Measurements from ENCODE around the gene CCDC102B.
A peak's percentile ranks its signal among the peaks of the same experiment; 100 is the strongest.
"Not testable (repeated sequence)": the region's sequence is repeated elsewhere in the genome, so short reads cannot be mapped to it uniquely, and the experiment has no call there.

The CCDC102B gene

DNA sequence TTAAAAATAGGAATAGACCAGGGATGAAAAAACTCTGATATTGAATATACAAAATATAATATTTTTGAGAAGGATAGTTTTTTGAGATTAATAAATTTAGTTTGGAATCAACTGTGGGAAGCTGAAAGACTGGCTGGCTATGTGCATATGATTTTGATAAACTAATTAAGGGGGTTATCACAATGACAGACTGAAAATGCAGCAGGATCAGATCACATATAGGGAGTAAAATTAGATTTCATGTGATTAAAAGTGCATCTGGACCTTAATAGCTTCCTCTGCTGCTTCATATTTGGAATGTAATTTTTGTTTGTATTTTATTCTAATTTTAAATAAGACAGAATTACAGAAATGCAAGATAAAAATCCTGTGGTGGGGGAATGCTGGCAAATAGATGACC lies 111.7 kb downstream of the CCDC102B start:
- no peak for DNase-seq (ENCODE audit: low read depth)

DNA sequence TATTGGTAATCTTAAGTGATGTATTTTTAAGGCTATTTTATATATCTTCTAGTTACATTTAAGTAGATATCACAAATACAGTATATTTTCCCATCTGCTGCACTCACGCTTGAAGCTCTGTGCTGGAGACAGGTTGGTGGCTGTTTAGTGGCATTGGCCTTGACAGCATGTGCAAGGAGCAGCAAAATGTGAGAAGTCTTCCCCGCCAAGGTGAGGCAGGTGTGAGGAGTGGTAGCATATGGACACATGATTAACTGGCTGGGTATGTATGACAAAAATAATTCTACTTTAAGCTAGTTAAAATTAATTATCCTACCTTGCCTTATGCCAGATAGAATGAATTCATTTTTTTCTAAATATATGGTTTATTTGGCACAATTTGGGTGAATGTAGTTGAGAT lies 117.2 kb downstream of the CCDC102B start:
- DNase-seq (ENCODE audit: low read depth): no peak

DNA sequence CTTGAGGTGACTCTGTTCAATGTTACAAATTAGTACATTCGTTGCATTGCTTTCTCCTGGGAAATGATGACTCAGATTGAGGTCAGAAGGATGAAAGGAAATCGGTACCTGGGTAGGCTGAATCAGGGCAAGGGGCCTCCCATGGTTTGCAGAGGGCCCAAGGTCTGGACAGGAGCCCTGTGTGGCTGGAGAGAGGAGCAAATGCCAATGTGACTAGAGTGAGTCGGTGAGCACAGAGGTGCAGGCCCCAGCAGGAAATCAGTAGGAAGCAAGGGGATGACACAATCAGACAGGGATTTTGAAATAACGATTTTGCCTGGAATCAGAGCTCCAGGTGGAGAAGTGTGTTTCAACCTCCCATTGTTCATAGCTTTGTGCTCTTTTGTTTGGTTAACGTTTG lies 118.9 kb downstream of the CCDC102B start:
- peak; percentile 6 for DNase-seq (ENCODE audit: low read depth)

DNA sequence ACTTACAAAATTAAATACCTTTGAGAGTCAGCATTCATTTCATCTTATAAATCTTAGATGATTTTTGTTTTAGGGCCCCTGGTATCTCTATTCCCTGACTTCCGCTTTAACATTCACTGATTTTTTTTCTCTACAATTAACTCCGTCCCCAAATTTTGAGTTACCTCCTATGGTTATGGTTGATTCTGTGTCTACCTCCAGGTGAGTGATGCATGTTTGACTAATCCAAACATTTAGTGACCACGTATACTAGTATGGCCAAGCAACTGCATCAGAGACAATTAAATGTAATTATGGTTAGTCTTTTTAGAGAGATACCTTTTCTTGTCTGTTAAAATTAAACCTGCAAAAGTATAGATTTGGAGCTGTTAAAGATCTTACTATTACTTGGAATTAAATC lies 120.3 kb downstream of the CCDC102B start:
- DNase-seq (ENCODE audit: low read depth): no peak

DNA sequence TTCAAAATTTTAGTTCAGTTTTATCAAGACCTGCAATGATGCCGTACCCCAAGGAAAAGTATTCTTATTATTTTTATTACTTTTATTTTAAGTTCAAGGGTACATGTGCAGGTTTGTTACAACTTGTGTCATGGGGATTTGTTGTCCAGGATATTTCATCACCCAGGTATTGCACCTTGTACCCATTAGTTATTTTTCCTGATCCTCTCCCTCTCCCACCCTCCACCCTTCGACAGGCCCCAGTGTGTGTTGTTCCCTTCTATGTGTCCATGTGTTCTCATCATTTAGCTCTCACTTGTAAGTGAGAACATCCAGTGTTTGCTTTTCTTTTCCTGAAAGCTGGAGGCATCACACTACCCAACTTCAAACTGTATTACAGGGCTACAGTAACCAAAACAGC lies 122.0 kb downstream of the CCDC102B start:
- DNase-seq (ENCODE audit: low read depth): no peak

DNA sequence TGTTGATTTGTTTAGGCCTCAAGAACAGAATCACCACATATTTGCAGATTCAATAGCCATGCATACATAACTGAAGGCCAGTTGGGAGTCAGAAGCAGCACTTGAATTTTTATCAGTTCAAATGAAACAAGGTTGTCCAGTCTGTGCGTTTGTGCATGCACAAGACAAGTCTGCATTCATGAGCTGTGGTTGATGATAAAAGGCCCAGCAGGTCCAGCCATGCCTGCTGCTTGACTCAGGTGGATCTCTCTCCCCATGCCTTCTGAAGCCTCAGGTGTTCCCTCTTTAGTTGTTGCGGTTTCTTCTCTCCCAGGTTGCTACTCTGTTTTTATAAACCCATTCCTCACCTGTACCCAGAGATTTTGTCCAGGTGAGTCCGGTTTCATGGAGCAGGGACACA lies 124.5 kb downstream of the CCDC102B start:
- DNase-seq (ENCODE audit: low read depth): no peak

DNA sequence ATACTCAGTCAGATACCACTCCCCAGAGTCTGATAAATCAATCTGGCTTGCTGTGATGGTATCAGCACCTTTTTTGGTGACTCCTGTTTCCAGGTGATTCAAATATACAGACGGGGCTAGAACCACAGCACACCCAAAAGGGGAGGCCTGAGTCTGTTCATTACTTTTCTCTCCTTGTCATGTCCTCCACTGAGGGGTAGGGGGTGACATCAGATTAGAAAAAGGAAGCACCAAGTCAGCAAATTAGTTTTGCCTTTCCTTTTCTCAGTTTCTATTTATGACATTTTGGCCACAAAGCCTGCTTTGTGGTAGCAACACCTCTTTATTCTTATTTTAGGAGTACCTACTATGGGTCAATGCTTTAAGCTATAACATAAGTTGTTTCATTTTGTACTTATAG lies 127.4 kb downstream of the CCDC102B start:
- DNase-seq (ENCODE audit: low read depth): peak; percentile 7

DNA sequence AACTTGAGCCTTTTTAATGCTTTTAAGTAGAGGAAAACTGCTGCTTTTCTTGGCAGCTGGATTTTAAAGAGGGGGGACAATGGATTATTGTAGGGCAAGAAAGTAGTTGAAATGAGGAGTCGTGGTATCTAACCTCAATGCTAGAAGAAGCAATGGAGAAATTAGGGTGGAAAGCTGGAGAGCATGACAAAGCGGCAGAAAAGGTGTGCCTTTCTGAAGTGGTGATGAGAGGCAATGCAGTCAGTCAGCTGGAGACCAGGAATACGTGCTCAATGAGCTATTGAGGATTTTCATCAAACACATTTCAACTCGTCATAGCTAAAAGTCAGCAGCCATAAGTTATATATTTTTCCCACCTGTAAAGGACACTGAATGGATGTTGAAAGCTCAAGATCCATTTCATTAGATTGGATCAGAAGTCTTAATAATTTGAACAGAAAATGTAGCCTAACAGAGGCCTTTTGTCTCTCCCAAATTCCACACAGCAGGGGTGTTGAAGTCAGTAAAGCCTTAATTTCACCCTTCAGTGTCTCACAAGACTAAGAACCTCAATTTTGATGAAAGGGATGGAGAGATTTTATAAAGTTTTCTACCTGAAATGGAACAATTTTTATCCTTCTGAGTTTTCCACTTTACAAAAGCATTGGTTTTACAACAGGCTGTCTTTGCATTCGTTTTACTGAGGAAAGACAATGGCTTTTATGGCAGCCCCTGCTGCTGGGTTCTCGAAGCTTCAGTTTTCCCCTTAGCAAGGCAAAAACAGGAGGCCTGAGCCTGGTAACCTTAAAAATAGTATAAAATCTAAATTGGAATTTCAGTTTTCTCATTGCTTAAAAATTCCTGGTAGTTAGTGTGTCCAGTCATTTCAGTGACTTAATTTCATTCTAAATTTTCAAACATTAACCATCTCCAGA lies 131.1 kb downstream of the CCDC102B start:
- no peak for DNase-seq (ENCODE audit: low read depth)

DNA sequence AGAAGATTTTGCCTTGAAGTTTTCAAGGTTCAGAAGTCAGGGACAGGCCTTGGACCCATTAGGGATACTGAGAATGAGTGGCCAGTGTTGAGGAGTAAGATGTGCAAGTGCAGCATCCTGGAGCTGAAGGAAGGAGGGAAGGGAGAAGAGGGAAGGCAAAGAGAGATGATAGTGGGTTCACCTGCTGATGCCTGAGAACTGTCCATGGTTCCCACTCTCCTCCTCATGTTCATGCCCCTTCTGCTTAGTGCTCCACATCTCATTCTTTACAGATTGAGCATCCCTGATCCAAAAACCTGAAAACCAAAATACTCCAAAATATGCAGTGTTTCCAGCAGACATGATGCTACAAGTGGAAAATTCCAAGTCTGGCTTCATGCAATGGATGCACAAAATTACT lies 137.8 kb downstream of the CCDC102B start:
- no peak for DNase-seq (ENCODE audit: low read depth)

DNA sequence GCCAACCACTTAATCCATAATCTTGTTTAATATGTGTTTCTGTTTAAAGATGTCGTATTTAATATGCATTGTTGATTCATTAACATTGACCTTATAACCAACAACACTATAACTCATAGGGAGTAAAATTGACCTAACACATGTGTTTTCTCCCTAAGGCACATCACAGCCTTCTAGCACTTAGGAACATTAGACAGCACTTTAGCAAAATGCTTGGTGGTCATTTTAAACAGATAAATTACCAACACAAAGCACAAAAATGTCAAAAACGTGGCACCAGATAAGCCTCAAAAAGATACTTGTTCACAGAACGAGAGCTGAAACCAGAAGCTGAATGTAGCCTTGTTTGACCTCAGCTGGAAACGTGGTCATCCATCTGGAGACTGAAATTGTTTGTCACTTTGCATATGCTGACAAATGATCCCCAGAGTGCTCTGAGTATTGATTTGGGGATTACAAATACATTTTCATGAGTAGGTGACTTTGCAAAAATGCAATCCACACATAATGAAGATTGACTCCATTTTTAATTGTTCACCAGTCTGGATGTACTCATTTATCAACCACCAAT lies 139.2 kb downstream of the CCDC102B start:
- no peak for DNase-seq (ENCODE audit: low read depth)

DNA sequence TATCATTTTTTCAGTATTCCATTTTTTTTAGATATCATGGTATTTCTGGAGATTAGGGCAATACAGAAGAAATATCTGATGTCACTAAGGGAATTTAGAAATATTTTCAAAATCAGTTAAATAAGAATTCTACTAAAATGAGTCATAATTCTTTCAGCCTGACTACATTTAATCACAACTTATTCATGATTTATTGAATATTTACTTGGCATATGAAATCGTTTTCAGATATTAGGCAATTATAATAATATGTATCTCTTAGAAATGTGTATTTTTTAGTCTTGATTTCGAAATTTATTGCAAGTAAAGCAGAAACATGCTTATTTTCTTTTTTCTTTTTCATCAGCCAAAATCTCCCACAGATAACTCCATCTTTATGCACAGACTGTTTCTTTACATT lies 142.2 kb downstream of the CCDC102B start:
- DNase-seq (ENCODE audit: low read depth): no peak

DNA sequence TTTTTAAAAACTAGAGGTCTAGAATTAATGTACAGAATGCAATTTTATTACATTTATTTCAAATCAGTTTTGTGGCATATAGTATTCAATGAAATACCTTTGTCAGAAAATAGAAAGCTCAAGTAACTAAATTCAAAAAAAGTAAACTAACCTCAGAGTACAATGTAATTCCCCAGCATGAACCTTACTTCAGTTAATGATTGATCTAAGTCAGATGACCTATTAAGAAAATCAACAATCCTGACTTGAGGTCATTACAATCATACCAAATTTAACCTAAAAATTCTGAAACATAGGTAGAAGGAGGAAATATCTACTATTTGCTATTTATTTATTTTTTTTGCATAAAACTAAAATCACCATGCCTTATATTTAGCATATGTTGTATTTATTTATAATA lies 142.9 kb downstream of the CCDC102B start:
- no peak for DNase-seq (ENCODE audit: low read depth)

DNA sequence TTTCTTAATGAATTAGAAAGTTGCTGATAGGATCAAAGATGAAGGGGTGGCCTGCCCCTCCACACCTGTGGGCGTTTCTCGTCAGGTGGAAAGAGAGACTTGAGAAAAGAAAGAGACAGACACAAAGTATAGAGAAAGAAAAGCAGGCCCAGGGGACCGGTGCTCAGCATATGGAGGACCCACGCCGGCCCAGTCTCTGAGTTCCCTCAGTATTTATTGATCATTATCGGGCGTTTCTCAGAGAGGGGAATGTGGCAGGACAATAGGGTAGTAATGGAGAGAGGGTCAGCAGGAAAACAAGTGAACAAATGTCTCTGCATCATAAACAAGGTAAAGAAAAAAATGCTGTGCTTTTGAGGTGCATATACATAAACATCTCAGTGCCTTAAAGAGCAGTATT lies 144.3 kb downstream of the CCDC102B start:
- DNase-seq (ENCODE audit: low read depth): no peak

DNA sequence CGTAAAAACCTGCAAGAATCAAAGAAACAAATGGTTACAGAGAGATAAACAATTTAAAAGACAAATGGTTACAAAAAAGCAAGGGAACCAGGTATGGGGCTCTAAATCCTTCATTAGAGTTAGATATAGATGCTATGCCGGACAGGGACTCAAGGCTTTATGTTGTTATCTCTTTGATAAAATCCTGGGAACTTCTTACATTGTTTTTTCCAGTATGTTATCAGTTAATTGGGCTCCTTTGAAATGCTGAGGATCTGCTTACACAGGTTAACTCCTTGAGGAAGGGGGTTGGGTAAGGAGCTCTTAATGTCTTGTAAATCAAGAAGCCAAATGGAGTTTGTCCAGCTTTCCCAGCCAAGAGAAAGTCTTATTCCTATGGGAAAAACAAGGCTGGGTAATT lies 146.0 kb downstream of the CCDC102B start:
- not testable (repeated sequence) for DNase-seq (ENCODE audit: low read depth)

DNA sequence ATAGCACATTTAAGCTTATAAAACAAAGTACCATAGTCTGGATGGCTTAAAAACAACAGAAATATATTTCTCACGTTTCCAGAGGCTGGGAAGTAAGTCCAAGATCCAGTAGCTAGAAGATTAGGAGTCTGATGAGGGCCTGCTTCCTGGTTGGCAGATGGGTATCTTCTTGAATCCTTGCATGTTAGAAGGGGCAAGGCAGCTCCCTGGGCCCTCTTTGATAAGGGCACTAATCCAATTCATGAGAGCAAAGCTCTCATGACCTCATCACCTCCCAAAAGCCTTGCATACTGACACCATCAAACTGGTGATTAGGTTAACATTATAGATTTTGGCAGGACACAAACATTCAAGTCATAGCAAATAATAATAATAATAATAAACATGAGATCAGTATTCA lies 146.4 kb downstream of the CCDC102B start:
- no peak for DNase-seq (ENCODE audit: low read depth)

DNA sequence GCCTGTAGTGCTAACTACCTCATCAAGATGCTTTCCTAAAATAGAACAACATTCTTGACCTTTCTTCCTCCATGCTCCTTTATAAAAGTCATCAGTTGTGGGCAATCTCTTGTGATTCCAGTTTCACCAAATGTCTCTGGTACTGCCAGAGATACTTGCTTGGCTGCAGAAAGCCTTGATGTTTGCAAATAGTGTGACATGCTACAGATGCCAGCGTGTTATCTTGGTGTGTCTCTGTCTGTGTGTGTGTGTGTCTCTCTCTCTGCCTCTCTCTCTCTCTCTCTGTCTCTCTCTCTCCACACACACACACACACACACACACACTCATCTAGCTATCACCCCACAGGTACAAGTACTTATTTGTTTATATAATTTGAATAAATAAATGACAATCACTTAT lies 146.9 kb downstream of the CCDC102B start:
- no peak for DNase-seq (ENCODE audit: low read depth)

DNA sequence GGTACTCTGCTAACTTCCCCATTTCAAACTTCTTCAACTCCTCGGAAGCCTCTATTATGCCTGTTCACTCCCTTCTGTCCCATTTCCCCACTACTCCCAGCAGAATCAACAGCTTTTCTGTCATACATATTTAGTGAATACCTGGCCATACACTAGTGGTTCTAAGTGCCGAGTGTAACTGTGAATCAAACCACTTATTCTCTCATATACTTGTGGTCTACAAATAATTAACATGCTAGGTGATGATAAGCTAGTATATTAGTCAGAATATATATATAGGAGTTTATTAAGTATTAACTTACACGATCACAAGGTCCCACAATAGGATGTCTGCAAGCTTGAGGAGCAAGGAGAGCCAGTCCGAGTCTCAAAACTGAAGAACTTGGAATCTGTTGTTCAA lies 150.7 kb downstream of the CCDC102B start:
- no peak for DNase-seq (ENCODE audit: low read depth)

DNA sequence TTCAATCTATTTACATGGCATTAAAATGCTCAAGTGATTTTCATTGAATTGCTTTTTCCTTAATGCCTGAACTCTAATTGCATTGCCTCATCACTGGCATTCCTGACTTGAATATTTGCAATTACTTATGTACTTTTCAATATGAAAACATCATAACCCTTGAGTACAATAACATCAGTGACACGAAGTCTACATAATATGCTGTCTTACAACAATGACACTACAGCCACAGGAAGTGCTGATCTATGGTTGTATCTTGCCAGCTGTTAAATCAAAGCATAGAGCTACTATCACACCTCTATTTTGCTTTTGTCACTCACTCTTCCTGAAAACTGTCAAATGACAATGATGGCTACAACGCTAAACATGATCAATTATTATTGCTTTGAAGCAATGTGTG lies 156.9 kb downstream of the CCDC102B start:
- no peak for DNase-seq (ENCODE audit: low read depth)

DNA sequence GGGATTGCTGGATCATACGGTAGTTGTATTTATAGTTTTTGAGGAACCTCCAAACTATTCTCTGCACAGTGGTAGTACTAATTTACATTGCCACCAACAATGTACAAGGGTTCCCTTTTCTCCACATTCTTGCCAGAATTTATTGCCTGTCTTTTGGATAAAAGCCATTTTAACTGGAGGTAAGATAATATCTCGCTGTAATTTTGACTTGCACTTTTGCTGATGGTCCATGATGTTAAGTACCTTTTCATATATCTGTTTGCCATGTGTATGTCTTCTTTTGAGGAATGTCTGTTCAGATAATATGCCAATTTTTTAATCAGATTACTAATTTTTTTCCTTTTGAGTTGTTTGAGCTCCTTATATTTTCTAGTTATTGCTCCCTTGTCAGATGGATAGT lies 158.8 kb downstream of the CCDC102B start:
- no peak for DNase-seq (ENCODE audit: low read depth)

DNA sequence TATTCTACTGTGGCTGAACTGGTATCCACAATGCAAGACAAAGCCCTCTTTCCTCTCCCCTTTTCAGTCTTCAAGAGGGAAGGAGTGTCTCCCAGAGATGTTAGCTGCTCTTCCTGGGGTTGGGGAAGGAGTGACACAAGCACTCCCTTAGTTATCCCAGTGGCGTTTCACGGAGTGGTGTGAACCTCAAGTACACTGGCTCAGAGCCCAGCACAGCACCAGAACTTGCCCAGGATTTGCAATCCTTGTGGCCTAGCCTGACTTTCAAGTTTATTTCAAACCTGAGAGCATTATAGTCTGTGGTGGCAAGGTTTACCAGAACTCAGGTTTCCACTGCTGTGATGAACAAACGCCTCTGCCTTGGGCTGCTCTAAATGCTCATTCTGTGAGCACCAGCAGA lies 162.5 kb downstream of the CCDC102B start:
- DNase-seq (ENCODE audit: low read depth): peak; percentile 13

DNA sequence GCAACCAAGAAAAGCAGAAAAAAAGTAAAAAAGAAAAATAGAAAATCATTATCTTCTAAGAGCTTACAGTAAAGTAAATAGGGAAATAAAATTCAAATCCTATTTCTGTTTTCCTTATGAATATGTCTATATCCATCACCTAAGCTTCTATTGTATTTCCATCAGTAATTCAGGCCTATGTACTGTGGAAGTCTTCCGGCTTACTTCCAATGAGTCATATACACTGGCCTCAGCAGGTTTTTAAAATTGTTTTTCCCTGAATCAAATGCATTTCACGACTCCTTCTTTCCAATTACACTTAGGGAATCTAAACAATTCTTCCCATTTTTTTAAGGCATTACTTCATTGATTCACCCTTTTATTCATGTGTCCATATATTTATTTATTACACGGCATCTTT lies 164.7 kb downstream of the CCDC102B start:
- peak; percentile 16 for DNase-seq (ENCODE audit: low read depth)

DNA sequence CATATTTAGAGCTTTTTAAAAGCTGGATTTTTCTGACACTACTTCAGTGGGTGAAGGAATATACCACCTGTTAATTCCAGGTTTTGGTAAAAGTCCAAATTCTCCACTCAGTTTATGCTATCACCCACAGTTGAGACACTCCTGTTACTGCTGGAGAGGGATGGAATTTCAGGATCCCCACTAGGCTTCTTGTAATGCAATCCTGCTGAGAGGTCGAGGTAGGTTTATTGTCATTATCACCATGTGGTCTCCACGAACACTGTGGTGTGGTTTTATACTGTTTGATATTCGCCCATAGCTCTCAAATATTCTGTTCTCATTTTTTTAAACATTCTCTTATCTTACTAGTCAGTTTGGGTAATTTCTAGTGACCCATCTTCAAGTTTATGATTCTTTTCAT lies 167.9 kb downstream of the CCDC102B start:
- no peak for DNase-seq (ENCODE audit: low read depth)

DNA sequence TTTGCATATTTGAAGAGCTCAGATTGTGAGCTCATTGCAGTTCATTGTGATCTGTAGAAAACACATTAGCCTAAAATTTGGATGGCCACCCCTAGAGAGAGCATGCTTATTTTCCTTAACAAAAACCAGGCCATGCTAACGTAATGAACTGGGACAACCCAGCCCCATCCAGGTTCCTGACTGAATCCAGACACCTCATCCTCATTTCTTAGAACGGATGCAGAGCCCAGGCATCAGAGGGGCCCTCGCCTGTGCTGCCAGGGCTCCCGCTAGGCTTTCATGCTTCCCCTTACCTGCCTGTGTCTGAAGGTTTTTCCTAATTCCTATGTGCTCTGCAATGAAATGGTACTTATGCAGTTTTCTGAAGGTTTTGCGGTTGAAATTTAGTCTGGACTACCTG lies 171.1 kb downstream of the CCDC102B start:
- no peak for DNase-seq (ENCODE audit: low read depth)

DNA sequence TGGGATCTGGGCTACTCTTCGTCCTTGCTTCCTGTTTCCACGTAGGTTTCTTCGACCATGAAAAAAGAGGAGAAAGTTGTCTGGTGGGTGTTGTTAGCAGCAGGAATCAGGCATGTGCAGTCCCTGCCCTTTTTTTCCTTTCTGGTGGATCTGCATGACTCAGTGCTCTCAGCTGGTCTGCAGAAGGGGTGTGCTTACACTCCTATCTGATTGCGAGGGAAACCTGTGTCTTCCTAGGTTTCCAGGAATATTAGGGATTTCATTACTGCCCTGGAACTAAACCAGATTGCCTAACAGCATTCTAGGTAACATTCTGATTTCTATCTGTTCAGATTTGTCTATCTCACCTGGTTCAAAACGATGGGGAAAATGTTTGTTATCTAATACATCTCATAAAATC lies 174.3 kb downstream of the CCDC102B start:
- peak; percentile 9 for DNase-seq (ENCODE audit: low read depth)
